GDM1 (cell line): ENCODE measurements around the gene STX10.
"Not testable (repeated sequence)": the region's sequence is repeated elsewhere in the genome, so short reads cannot be mapped to it uniquely, and the experiment has no call there.

Experiments
- DNase-seq: peaks from one replicate; lab custom pipeline; 2025; lab: John Stamatoyannopoulos, UW

STX10 gene

GRCh38 chr19:13164343-13165161 is 14.4 kb upstream of the STX10 start:
- peak; percentile 89 for DNase-seq

- DNase-seq: peak; percentile 47
These were observed 13.6 kb upstream of the STX10 start for GRCh38 chr19:13163609-13164342.

GRCh38 chr19:13162724-13163608 is 12.8 kb upstream of the STX10 start:
- peak; percentile 96 for DNase-seq

GRCh38 chr19:13160557-13160956 is 10.4 kb upstream of the STX10 start:
- DNase-seq: no peak

- no peak for DNase-seq
These were observed 9.5 kb upstream of the STX10 start for GRCh38 chr19:13159713-13160112.

GRCh38 chr19:13155472-13156359 is 5.5 kb upstream of the STX10 start:
- peak; percentile 90 for DNase-seq

GRCh38 chr19:13154911-13155471 is 4.8 kb upstream of the STX10 start:
- DNase-seq: peak; percentile 15

GRCh38 chr19:13154241-13154778 is 4.1 kb upstream of the STX10 start:
- DNase-seq: peak; percentile 27

- DNase-seq: no peak
These were observed 3.5 kb upstream of the STX10 start for GRCh38 chr19:13153569-13154240.

GRCh38 chr19:13152974-13153568 is 2.9 kb upstream of the STX10 start:
- DNase-seq: peak; percentile 89

GRCh38 chr19:13152356-13152973 is 2.3 kb upstream of the STX10 start:
- DNase-seq: no peak

GRCh38 chr19:13151605-13152355 is 1.6 kb upstream of the STX10 start:
- peak; percentile 96 for DNase-seq

- DNase-seq: no peak
These were observed 893 bp upstream of the STX10 start for GRCh38 chr19:13150931-13151604.

GRCh38 chr19:13149628-13150186 is 468 bp downstream of the STX10 start:
- peak; percentile 22 for DNase-seq

- DNase-seq: not testable (repeated sequence)
These were observed 975 bp downstream of the STX10 start for GRCh38 chr19:13149173-13149627.

- DNase-seq: no peak
These were observed 3.2 kb downstream of the STX10 start for GRCh38 chr19:13146763-13147563.
